Astrocyte (in vitro differentiated cells and primary cell): ENCODE results near the gene MIOX. TPM values are rescaled to one million over a fixed set of nuclear protein-coding genes. Genes with fewer than 3 reads are reported as not detected.

Experiments
- DNase-seq: peaks from one replicate; pipeline ENCODE4 v3.0.0-alpha.2; 2010; ENCODE audit warnings: low read depth
- FAIRE-seq: peaks from 2 replicates; lab custom pipeline; 2011; peaks lifted over from hg19 to GRCh38; lab: Jason Lieb, UNC
- H2AFZ ChIP-seq: 2 replicates; pipeline ENCODE4 v1.6.0; 2012; ENCODE audit warnings: low read depth, low read length, inconsistent platforms
- H3K27ac ChIP-seq: 2 replicates; pipeline ENCODE4 v1.5.1; 2011; ENCODE audit warnings: low read depth, low read length, inconsistent platforms
- H3K27me3 ChIP-seq: 2 replicates; pipeline ENCODE4 v1.6.0; 2011; ENCODE audit warnings: low read length, inconsistent platforms; ENCODE audit not compliant: insufficient read depth
- H3K36me3 ChIP-seq: 2 replicates; pipeline ENCODE4 v1.5.1; 2011; ENCODE audit warnings: low read length, inconsistent platforms; ENCODE audit not compliant: insufficient read depth
- H3K4me1 ChIP-seq: 2 replicates; pipeline ENCODE4 v1.5.1; 2011; ENCODE audit warnings: low read length, inconsistent platforms; ENCODE audit not compliant: insufficient read depth
- H3K4me2 ChIP-seq: 2 replicates; pipeline ENCODE4 v1.6.0; 2012; ENCODE audit warnings: low read length, inconsistent platforms
- H3K4me3 ChIP-seq: 2 replicates; pipeline ENCODE4 v1.5.1; 2011; ENCODE audit warnings: low read depth, mild to moderate bottlenecking, low read length, inconsistent platforms; ENCODE audit not compliant: insufficient read depth
- H3K79me2 ChIP-seq: 2 replicates; pipeline ENCODE4 v1.6.0; 2012; ENCODE audit warnings: mild to moderate bottlenecking, low read length, inconsistent platforms; ENCODE audit not compliant: insufficient read depth
- H3K9ac ChIP-seq: 2 replicates; pipeline ENCODE4 v1.6.0; 2012; ENCODE audit warnings: mild to moderate bottlenecking, low read length, inconsistent platforms
- H3K9me3 ChIP-seq: 2 replicates; pipeline ENCODE4 v1.5.1; 2012; ENCODE audit warnings: low read depth, mild to moderate bottlenecking, low read length, inconsistent platforms; ENCODE audit not compliant: insufficient read depth
- H4K20me1 ChIP-seq: 2 replicates; pipeline ENCODE4 v1.6.0; 2012; ENCODE audit warnings: low read length, inconsistent platforms; ENCODE audit not compliant: insufficient read depth
- H3K27ac Mint-ChIP-seq: one replicate; pipeline ENCODE4 v1.8.0; 2021; ENCODE audit warnings: mild to moderate bottlenecking, mixed read lengths; ENCODE audit not compliant: unreplicated experiment
- H3K27me3 Mint-ChIP-seq: one replicate; pipeline ENCODE4 v1.8.0; 2021; ENCODE audit warnings: low read depth, mixed read lengths; ENCODE audit not compliant: unreplicated experiment
- H3K36me3 Mint-ChIP-seq: one replicate; pipeline ENCODE4 v1.8.0; 2021; ENCODE audit warnings: low read depth, mixed read lengths; ENCODE audit not compliant: unreplicated experiment
- H3K4me1 Mint-ChIP-seq: one replicate; pipeline ENCODE4 v1.8.0; 2021; ENCODE audit warnings: low read depth, mixed read lengths; ENCODE audit not compliant: unreplicated experiment
- H3K4me3 Mint-ChIP-seq: one replicate; pipeline ENCODE4 v1.8.0; 2021; ENCODE audit warnings: mild to moderate bottlenecking, moderate library complexity, mixed read lengths; ENCODE audit not compliant: unreplicated experiment
- H3K9me3 Mint-ChIP-seq: one replicate; pipeline ENCODE4 v1.8.0; 2021; ENCODE audit warnings: mild to moderate bottlenecking, mixed read lengths; ENCODE audit not compliant: unreplicated experiment
- EZH2 ChIP-seq: IDR thresholded peaks from 2 replicates; pipeline ENCODE4 v1.6.1; 2012; ENCODE audit warnings: mild to moderate bottlenecking, low read length, inconsistent platforms; ENCODE audit not compliant: insufficient read depth
- total RNA-seq: library from RNA; stranded (reverse); gene quantifications from 2 replicates; pipeline ENCODE4 v1.2.1, GENCODE V29; 2021
- TF ChIP-seq, protein P1 (sequence below): IDR thresholded peaks from 2 replicates; pipeline ENCODE4 v1.5.1; 2011; ENCODE audit warnings: low read depth, mild to moderate bottlenecking, inconsistent platforms, low read length, moderate library complexity; ENCODE audit not compliant: insufficient read depth

The MIOX gene
- total RNA-seq, 1 donor from 2014 or later = 0.91 TPM

DNA sequence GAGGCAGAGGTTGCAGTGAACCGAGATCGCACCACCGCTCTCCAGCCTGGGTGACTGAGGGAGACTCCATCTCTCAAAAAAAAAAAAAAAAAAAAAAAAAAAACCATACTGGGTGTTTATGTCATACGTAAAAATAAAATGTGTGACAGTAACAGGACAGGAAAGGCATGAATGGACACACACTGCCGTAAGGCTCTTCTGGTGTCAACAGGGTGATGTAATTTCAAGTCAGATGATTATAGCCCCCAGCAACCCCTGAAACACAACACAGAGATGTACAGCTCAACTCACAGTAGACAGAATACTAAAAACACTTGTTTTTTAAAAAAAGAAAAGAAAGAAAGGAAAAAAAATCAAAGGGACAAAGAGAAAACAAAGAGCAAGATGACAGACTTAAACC is 34.0 kb upstream of the MIOX start:
- Histone ChIP-seq H3K9ac (no peak overlapping the region), H3K79me2 (no peaks in the 10 kb centered on the region), H3K27me3 (no peaks in the 10 kb centered on the region), H2AFZ (no peak overlapping the region), H3K4me3 (no peak overlapping the region), H3K9me3 (no peaks in the 10 kb centered on the region), H4K20me1 (peaks cover 20% of the 10 kb centered on the region), H3K27ac (no peak overlapping the region), H3K36me3 (peaks cover 8% of the 10 kb centered on the region), H3K4me1 (no peaks in the 10 kb centered on the region), H3K4me2 (no peak overlapping the region)
- Mint-ChIP-seq H3K4me1 (no peaks in the 10 kb centered on the region), H3K27ac (peak overlapping the region; percentile 60), H3K27me3 (no peaks in the 10 kb centered on the region), H3K4me3 (no peak overlapping the region), H3K9me3 (no peaks in the 10 kb centered on the region), H3K36me3 (peaks cover 14% of the 10 kb centered on the region)
- TF ChIP-seq, protein P1, sequence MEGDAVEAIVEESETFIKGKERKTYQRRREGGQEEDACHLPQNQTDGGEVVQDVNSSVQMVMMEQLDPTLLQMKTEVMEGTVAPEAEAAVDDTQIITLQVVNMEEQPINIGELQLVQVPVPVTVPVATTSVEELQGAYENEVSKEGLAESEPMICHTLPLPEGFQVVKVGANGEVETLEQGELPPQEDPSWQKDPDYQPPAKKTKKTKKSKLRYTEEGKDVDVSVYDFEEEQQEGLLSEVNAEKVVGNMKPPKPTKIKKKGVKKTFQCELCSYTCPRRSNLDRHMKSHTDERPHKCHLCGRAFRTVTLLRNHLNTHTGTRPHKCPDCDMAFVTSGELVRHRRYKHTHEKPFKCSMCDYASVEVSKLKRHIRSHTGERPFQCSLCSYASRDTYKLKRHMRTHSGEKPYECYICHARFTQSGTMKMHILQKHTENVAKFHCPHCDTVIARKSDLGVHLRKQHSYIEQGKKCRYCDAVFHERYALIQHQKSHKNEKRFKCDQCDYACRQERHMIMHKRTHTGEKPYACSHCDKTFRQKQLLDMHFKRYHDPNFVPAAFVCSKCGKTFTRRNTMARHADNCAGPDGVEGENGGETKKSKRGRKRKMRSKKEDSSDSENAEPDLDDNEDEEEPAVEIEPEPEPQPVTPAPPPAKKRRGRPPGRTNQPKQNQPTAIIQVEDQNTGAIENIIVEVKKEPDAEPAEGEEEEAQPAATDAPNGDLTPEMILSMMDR = no peak
- no peak for TF ChIP-seq EZH2
- FAIRE-seq (no peak), DNase-seq (no peak)

DNA sequence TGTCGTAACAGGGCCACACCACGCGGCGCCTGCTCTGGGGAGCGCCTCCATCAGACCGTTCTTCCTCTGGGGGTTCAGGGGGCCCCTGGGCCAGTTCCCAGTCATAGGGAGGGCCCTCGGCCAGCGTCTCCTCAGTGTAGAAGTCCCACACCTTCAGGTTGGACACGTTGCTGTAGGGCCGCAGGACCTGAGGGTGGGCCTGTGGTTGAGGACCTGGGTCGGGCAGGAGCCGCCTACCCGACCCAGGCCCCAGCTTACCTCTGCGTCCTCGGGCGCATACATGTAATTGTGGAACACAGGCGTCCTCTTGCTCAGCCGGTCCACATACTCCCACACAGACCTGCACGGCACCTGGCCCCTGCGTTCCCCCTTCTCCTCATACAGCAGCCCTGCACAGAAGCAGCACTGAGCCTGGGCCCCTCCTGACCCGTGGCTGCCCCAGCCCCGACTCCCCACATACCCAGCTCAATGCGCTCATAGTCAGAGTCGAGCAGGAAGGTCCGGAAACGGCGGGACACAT is 32.0 kb upstream of the MIOX start:
- no peak for TF ChIP-seq EZH2
- TF ChIP-seq, protein P1 = no peak
- no peaks in the 10 kb centered on the region for H3K4me1 Mint-ChIP-seq
- no peaks in the 10 kb centered on the region for H3K4me1 ChIP-seq
- no peak overlapping the region for H3K4me3 ChIP-seq
- peaks cover 8% of the 10 kb centered on the region for H3K36me3 ChIP-seq
- no peak overlapping the region for H2AFZ ChIP-seq
- H3K4me3 Mint-ChIP-seq = no peak overlapping the region
- no peak overlapping the region for H3K4me2 ChIP-seq
- no peaks in the 10 kb centered on the region for H3K79me2 ChIP-seq
- no peak for FAIRE-seq
- no peaks in the 10 kb centered on the region for H3K9me3 Mint-ChIP-seq
- peaks cover 16% of the 10 kb centered on the region for H3K36me3 Mint-ChIP-seq
- DNase-seq = no peak
- H3K9me3 ChIP-seq = no peaks in the 10 kb centered on the region
- no peak overlapping the region for H3K27ac ChIP-seq
- no peaks in the 10 kb centered on the region for H3K27me3 Mint-ChIP-seq
- H3K9ac ChIP-seq = no peak overlapping the region
- H3K27ac Mint-ChIP-seq = no peak overlapping the region
- H3K27me3 ChIP-seq = no peaks in the 10 kb centered on the region
- peaks cover 10% of the 10 kb centered on the region for H4K20me1 ChIP-seq

DNA sequence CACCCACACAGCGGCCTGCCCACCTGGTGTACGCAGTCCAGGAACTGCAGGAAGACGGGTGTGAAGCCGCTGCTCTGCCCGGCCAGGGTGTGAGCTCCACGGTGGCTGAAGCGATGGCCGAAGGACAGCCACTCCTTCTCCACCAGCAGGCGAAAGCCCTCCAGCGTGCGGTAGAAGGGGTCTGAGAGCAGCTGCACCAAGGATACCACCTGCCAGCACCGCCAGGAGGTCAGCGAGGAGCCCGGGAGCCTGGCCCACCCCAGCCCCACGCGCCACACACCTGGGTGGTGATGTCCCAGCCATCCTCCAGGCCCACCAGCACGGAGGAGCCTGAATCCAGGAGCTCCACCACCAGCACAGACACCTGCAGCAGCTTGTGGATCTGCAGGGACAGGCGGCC is 31.5 kb upstream of the MIOX start:
- H3K36me3 Mint-ChIP-seq = peaks cover 13% of the 10 kb centered on the region
- H3K9me3 Mint-ChIP-seq = no peaks in the 10 kb centered on the region
- no peak overlapping the region for H3K27ac Mint-ChIP-seq
- no peak overlapping the region for H3K4me3 Mint-ChIP-seq
- Histone ChIP-seq H3K9me3 (no peaks in the 10 kb centered on the region), H4K20me1 (peaks cover 4% of the 10 kb centered on the region), H2AFZ (no peak overlapping the region), H3K4me1 (no peaks in the 10 kb centered on the region), H3K27ac (no peak overlapping the region), H3K79me2 (no peaks in the 10 kb centered on the region), H3K4me2 (no peak overlapping the region), H3K27me3 (no peaks in the 10 kb centered on the region), H3K36me3 (peaks cover 8% of the 10 kb centered on the region), H3K9ac (no peak overlapping the region), H3K4me3 (no peak overlapping the region)
- no peaks in the 10 kb centered on the region for H3K27me3 Mint-ChIP-seq
- FAIRE-seq (no peak), DNase-seq (no peak)
- H3K4me1 Mint-ChIP-seq = no peaks in the 10 kb centered on the region
- TF ChIP-seq, protein P1 = no peak
- TF ChIP-seq EZH2 = no peak
